Measurements from ENCODE around the gene CCDC171. TPM values are rescaled to one million over a fixed set of nuclear protein-coding genes. Genes with fewer than 3 reads are reported as not detected.

Gene CCDC171
- total and polyA plus RNA-seq, 2 experiments from 2014 or later: 4.4 to 5.1 TPM

DNA sequence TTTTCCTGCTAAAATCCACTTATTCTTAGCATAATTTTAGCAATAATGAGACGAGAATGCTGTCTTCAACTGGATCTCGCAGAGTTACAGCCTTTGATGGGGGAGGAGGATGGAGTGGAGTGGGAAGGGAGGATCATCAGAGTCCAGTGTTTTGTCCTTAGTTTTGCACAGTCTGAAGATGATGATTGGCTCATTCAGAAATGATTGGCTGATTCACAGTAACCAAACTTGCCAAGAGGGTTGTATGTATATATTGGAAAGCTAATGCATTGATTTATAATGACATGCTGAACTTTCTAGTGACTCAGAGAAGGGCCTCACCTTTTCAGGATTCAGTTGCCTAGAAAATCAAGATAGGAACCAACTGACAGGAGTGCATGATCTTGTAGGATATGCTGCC lies 448.0 kb downstream of the CCDC171 start:
- H3F3A ChIP-seq (replicated peaks; ENCODE audit: low read depth): no peaks in the 10 kb centered on the region
- H2AFZ ChIP-seq: no peak overlapping the region
- Mint-ChIP-seq H3K9me3 (no peaks in the 10 kb centered on the region), H3K4me1 (peaks cover 6% of the 10 kb centered on the region; the same call in 2 of the 3 replicates), H3K27me3 (ENCODE audit: insufficient read depth, low read depth, poor library complexity) (no peaks in the 10 kb centered on the region), H3K36me3 (ENCODE audit: low read depth) (no peaks in the 10 kb centered on the region), H3K27ac (no peak overlapping the region), H3K4me3 (no peak overlapping the region)
- H4K20me1 ChIP-seq (replicated peaks; ENCODE audit: insufficient read depth): no peaks in the 10 kb centered on the region
- H3K4me2 ChIP-seq: no peak overlapping the region
- no peaks in the 10 kb centered on the region for H3K27me3 ChIP-seq (ENCODE audit: insufficient read depth)
- no peaks in the 10 kb centered on the region for H3K79me2 ChIP-seq (replicated peaks; ENCODE audit: insufficient read depth)
- DNase-seq (ENCODE audit: low spot score) (no peak), ATAC-seq (no peak)
- TF ChIP-seq CREB1 (CRISPR knock-in tag; IDR thresholded peaks at IDR 0.05; ENCODE audit: low read depth) (no peak), NANOG (IDR thresholded peaks at IDR 0.05; ENCODE audit: borderline replicate concordance) (no peak), ZNF114 (CRISPR knock-in tag; IDR thresholded peaks at IDR 0.05) (no peak), ZNF462 (CRISPR knock-in tag; IDR thresholded peaks at IDR 0.05) (no peak), ZNF331 (CRISPR knock-in tag; IDR thresholded peaks at IDR 0.05; ENCODE audit: low read depth) (no peak), CTCF (conservative IDR thresholded peaks at IDR 0.05; ENCODE audit: low read depth in 2 of 2) (no peak), ETS1 (IDR thresholded peaks at IDR 0.05) (no peak), EZH2 (IDR thresholded peaks at IDR 0.05; ENCODE audit: low read depth, unreplicated experiment) (no peak), EZH2phosphoT487 (IDR thresholded peaks at IDR 0.05; ENCODE audit: unreplicated experiment) (no peak), STAT1 (IDR thresholded peaks at IDR 0.05; ENCODE audit: unreplicated experiment) (no peak), JUNB (IDR thresholded peaks at IDR 0.05; ENCODE audit: unreplicated experiment) (no peak)
- TF ChIP-seq, protein P1, sequence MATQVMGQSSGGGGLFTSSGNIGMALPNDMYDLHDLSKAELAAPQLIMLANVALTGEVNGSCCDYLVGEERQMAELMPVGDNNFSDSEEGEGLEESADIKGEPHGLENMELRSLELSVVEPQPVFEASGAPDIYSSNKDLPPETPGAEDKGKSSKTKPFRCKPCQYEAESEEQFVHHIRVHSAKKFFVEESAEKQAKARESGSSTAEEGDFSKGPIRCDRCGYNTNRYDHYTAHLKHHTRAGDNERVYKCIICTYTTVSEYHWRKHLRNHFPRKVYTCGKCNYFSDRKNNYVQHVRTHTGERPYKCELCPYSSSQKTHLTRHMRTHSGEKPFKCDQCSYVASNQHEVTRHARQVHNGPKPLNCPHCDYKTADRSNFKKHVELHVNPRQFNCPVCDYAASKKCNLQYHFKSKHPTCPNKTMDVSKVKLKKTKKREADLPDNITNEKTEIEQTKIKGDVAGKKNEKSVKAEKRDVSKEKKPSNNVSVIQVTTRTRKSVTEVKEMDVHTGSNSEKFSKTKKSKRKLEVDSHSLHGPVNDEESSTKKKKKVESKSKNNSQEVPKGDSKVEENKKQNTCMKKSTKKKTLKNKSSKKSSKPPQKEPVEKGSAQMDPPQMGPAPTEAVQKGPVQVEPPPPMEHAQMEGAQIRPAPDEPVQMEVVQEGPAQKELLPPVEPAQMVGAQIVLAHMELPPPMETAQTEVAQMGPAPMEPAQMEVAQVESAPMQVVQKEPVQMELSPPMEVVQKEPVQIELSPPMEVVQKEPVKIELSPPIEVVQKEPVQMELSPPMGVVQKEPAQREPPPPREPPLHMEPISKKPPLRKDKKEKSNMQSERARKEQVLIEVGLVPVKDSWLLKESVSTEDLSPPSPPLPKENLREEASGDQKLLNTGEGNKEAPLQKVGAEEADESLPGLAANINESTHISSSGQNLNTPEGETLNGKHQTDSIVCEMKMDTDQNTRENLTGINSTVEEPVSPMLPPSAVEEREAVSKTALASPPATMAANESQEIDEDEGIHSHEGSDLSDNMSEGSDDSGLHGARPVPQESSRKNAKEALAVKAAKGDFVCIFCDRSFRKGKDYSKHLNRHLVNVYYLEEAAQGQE (IDR thresholded peaks at IDR 0.05; ENCODE audit: unreplicated experiment): no peak
- H3K4me1 ChIP-seq (ENCODE audit: insufficient read depth): no peaks in the 10 kb centered on the region
- H3K4me3 ChIP-seq: no peak overlapping the region
- H3K9me2 ChIP-seq (ENCODE audit: insufficient read depth): 0 out of 2 replicates have a peak, but pooled peaks cover 7% of the 10 kb centered on the region
- no peak overlapping the region for H3K27ac ChIP-seq (ENCODE audit: low read depth)
- H3K36me3 ChIP-seq (ENCODE audit: insufficient read depth): no peaks in the 10 kb centered on the region

Data from GM23338 (cell line).